ENCODE data around the gene GPNMB. TPM values are rescaled to one million over a fixed set of nuclear protein-coding genes. Genes with fewer than 3 reads are reported as not detected.
"Not testable (repeated sequence)": the region's sequence is repeated elsewhere in the genome, so short reads cannot be mapped to it uniquely, and the experiment has no call there.

Gene GPNMB
- total RNA-seq, 2 donors from 2014 or later, result 12.8 to 43.3 TPM

- Histone ChIP-seq H3K4me1 (no peaks in the 10 kb centered on the region), H3K36me3 (no peaks in the 10 kb centered on the region), H3K27me3 (no peaks in the 10 kb centered on the region), H3K9me3 (no peaks in the 10 kb centered on the region), H3K9ac (ENCODE audit: low read depth in 2 of 2, low read length in 2 of 2) (no peak overlapping the region), H3K4me3 (no peak overlapping the region), H3K27ac (no peak overlapping the region)
- intact Hi-C loops (cut with DNase I), result no loop called here
- no peak for TF ChIP-seq CTCF (IDR thresholded peaks at IDR 0.05)
- no peak for DNase-seq
Measured at GRCh38 chr7:23220690-23221305, 25.8 kb upstream of the GPNMB start.

GRCh38 chr7:23222439-23223030 lies 24.0 kb upstream of the GPNMB start:
- Histone ChIP-seq H3K9ac (ENCODE audit: low read depth in 2 of 2, low read length in 2 of 2) (no peak overlapping the region), H3K36me3 (no peaks in the 10 kb centered on the region), H3K9me3 (no peaks in the 10 kb centered on the region), H3K4me3 (no peak overlapping the region), H3K4me1 (no peaks in the 10 kb centered on the region), H3K27me3 (no peaks in the 10 kb centered on the region), H3K27ac (no peak overlapping the region)
- intact Hi-C loops (cut with DNase I), result no loop called here
- DNase-seq, result no peak
- TF ChIP-seq CTCF (IDR thresholded peaks at IDR 0.05), result no peak

GRCh38 chr7:23224364-23224763 lies 22.2 kb upstream of the GPNMB start:
- DNase-seq; H3K27ac ChIP-seq; H3K4me3 ChIP-seq; H3K27me3 ChIP-seq; H3K9me3 ChIP-seq; intact Hi-C loops (cut with DNase I); H3K9ac ChIP-seq (ENCODE audit: low read depth in 2 of 2, low read length in 2 of 2); H3K36me3 ChIP-seq; H3K4me1 ChIP-seq: not testable (repeated sequence)

GRCh38 chr7:23226844-23227450 lies 19.6 kb upstream of the GPNMB start:
- no peak overlapping the region for H3K9ac ChIP-seq (ENCODE audit: low read depth in 2 of 2, low read length in 2 of 2)
- TF ChIP-seq CTCF (IDR thresholded peaks at IDR 0.05), result no peak
- H3K27ac ChIP-seq, result no peak overlapping the region
- no peaks in the 10 kb centered on the region for H3K36me3 ChIP-seq
- H3K27me3 ChIP-seq, result no peaks in the 10 kb centered on the region
- intact Hi-C loops (cut with DNase I), result no loop called here
- H3K4me3 ChIP-seq, result no peak overlapping the region
- DNase-seq, result no peak
- no peaks in the 10 kb centered on the region for H3K9me3 ChIP-seq
- H3K4me1 ChIP-seq, result no peaks in the 10 kb centered on the region

GRCh38 chr7:23228412-23228811 lies 18.2 kb upstream of the GPNMB start:
- Histone ChIP-seq H3K9me3 (no peaks in the 10 kb centered on the region), H3K27ac (no peak overlapping the region), H3K27me3 (no peaks in the 10 kb centered on the region), H3K36me3 (no peaks in the 10 kb centered on the region), H3K4me3 (no peak overlapping the region), H3K9ac (ENCODE audit: low read depth in 2 of 2, low read length in 2 of 2) (no peak overlapping the region), H3K4me1 (no peaks in the 10 kb centered on the region)
- TF ChIP-seq CTCF (IDR thresholded peaks at IDR 0.05), result no peak
- no peak for DNase-seq
- intact Hi-C loops (cut with DNase I), result no loop called here

GRCh38 chr7:23230641-23231101 lies 15.9 kb upstream of the GPNMB start:
- Histone ChIP-seq H3K9ac (ENCODE audit: low read depth in 2 of 2, low read length in 2 of 2) (no peak overlapping the region), H3K36me3 (no peaks in the 10 kb centered on the region), H3K27ac (no peak overlapping the region), H3K4me3 (no peak overlapping the region), H3K27me3 (no peaks in the 10 kb centered on the region), H3K9me3 (no peaks in the 10 kb centered on the region), H3K4me1 (no peaks in the 10 kb centered on the region)
- no peak for TF ChIP-seq CTCF (IDR thresholded peaks at IDR 0.05)
- intact Hi-C loops (cut with DNase I), result no loop called here
- DNase-seq, result no peak
